Stimulated activated CD4-positive, alpha-beta T cell treated with anti-CD3 and anti-CD28 coated beads, Interleukin-2, amount 100 ng/mL, for 48 hours (primary cell): ENCODE results near the gene PEMT.
A peak's percentile ranks its signal among the peaks of the same experiment; 100 is the strongest.
"Not testable (repeated sequence)": the region's sequence is repeated elsewhere in the genome, so short reads cannot be mapped to it uniquely, and the experiment has no call there.

Experiments used
- DNase-seq, 2 donors: peaks; one replicate each; pipeline ENCODE4 v3.0.0-alpha.2; 2020

Gene PEMT, protein sequence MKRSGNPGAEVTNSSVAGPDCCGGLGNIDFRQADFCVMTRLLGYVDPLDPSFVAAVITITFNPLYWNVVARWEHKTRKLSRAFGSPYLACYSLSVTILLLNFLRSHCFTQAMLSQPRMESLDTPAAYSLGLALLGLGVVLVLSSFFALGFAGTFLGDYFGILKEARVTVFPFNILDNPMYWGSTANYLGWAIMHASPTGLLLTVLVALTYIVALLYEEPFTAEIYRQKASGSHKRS

GRCh38 chr17:17591355-17592298 is at the start of gene PEMT:
Gene PEMT (minus strand): TSS chr17:17591708. CDS start chr17:17591626, 82 bp downstream.
- DNase-seq: peak; percentile 86 to 88

GRCh38 chr17:17639661-17640270 is 48.3 kb upstream of the PEMT start:
- not testable (repeated sequence) for DNase-seq

DNA sequence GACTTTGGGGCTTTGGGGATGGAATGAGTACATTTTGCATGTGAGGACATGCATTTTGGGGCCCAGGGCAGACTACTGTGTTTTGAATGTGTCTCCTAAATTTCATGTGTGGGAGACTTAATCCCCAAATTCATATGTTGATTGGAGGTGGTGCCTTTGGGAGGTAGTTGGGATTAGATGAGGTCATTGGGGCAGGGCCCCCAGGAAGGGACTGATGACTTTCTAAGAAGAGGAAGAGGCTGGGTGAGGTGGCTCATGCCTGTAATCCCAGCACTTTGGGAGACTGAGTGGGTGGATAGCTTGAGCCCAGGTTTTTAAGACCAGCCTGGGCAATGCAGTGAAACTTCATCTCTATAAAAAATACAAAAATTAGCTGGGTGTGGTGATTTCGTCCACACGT is 47.0 kb upstream of the PEMT start:
- no peak for DNase-seq

DNA sequence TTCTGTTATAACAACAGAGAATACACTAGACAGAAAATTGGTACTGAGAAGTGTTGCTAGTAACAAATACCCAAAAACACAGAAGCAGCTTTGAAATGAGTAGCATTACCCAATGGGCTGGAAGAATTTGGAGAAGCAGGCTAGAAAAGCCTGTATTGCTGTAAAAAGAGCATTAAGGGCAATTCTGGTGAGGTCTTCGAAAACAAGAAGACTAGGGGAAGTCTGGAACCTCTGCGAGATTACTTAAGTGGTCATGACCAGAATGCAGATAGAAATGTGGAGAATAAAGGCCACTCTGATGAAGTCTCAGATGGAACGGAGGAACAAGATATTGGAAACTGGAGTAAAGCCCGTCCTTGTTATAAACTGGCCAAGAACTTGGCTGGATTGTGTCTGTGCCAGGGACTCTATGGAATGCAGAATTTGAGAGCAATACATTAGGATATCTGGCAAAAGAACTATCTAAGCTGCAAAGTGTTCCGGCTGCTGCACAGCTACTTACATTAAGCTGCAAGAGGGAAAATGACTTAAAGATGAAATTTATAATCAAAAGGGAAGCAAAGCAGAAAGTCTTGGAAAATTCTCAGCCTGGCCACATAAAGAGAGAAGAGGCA is 44.9 kb upstream of the PEMT start:
- no peak for DNase-seq

GRCh38 chr17:17635537-17636271 is 44.2 kb upstream of the PEMT start:
- DNase-seq: not testable (repeated sequence)

- DNase-seq: no peak
Observed at GRCh38 chr17:17635126-17635525, 43.6 kb upstream of the PEMT start.

GRCh38 chr17:17633310-17633709 is 41.8 kb upstream of the PEMT start:
- DNase-seq: no peak

- not testable (repeated sequence) for DNase-seq
Observed at GRCh38 chr17:17632690-17633089, 41.2 kb upstream of the PEMT start.

DNA sequence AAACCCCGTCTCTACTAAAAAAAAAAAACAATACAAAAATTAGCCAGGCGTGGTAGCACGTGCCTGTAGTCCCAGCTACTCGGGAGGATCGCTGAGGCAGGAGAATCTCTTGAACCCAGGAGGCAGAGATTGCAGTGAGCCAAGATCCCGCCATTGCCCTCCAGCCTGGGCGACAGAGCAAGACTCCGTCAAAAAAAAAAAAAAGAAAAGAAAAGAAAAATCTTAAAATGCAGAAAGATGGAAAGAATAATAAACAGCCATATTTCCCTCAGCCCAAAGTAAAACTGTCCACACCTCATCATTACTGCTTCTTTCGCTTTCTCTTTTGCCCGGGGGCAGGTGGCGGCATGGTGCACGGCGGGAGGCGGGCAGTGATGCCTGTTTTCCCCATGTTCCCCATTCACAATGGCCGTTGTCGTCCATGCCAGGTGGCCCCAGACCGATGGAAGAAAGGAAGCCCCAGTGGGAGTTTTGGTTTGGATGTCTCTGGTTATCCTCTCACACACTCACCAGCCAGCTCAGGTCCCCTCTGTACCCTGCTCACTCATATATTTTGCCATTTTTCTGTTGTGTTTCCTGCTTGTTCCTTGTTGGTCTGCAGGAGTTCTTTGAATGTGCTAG is 37.0 kb upstream of the PEMT start:
- DNase-seq: peak; percentile 10 to 12

GRCh38 chr17:17626840-17627239 is 35.3 kb upstream of the PEMT start:
- no peak for DNase-seq

DNA sequence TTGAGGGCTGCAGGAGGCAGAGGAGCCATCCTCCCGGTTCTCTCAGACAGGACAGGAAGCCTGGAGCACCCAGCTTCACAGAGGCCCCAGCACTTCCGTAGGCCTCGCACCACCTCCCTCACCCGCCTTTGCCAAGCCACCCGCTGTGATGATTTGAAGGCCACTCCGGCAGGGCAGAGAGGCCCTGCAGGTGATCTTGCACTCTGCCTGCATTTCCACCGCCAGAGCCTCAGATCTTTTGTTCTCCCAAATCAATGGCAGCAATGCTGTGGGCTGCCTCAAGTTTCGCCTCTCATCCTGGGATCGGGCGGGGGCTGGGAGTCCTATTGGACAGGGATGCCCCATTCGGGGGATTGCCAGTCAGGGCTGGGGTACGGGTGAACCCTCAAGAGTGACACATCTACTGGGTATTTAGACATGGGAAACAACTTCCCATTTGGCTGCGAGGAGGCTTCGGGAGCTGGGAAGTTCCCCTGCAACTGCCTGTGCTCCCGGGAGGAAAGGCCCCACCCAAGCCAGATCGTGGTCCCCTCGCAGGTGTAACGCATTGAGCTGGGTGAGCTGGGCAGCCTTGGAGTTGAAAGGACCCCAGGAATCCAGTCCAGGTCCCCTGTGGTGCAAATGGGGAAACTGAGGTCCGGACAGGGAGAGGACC is 34.8 kb upstream of the PEMT start:
- DNase-seq: no peak

DNA sequence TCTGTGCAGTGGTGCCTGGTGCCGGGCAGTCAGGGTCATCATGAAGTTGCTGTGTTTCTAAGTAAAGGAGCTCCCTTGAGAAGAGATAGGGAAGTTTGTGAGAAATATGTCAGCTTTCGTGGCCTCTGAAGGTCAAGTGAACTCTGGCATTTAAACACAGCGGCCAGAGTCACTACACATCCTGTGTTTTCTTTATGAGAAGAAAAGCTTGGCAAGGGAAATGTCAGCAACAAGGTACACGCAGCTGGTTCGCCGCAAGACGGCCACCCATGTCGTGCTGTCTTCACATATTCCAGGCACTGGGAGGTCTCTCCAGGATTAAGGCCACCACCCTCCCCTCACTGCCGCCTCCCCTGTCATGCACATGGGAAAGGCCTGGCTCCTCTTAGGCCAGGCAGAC is 33.2 kb upstream of the PEMT start:
- no peak for DNase-seq

- DNase-seq: no peak
Observed at GRCh38 chr17:17623904-17624303, 32.4 kb upstream of the PEMT start.

DNA sequence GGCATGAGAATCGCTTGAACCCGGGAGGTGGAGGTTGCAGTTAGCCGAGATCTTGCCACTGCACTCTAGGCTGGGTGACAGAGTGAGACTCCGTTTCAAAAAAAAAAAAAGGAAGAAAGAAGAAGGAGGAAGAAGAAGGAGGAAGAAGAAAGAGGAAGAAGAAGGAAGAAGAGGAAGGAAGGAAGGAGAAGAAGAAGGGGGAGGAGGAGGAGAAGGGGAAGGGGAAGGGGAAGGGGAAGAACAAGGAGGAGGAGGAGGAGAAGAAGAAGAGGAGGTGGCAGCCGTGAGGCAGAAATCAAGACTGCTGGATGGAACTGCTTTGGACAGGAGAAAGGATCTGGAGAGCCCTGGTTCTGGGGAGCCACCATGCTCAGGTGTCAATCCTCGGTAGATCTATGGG is 29.7 kb upstream of the PEMT start:
- DNase-seq: no peak

- DNase-seq: peak; percentile 41 to 53
Observed at GRCh38 chr17:17613708-17614114, 22.2 kb upstream of the PEMT start.

DNA sequence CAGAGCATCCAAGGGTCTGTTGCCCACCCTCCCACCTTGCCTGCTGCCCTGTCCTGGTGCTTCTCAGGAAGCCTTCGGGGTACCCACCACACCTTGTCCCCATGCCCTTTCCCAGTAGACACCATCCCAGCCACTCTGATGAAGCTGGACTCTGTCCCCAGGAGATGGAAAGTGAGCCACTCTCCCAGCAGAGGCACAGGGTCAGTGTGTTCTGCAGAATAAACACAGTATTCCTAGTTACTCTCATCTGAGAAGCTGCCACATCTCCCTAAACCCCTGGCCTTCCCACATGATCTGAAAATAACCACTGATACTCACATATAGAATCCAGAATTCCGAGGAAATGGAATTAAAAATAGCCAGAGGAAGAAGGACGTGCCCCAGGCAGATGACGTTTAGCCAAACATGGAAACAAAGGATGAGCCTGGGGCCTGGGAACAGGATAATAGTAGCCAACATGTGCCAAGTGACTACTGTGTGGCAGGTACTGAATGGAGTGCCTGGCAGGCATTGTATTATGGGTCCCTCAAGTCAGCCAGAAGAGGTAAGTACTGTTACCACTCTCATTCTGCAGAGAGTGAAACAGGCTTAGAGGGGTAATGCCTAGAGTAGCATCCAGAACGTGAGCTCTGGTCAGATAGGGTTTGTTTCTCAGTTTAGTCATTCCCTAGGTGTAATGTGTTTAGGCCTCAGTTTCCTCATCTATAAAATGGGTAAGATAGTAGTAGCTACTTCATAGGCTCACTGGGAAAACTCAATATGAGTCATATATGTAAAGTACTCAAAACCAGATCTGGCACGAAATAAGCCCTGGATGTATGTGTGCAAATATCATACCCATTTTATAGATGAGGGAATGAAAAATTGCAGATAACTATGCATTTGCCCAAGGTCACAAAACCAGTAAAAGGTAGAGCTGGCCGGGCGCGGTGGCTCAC is 20.8 kb upstream of the PEMT start:
- no peak for DNase-seq

DNA sequence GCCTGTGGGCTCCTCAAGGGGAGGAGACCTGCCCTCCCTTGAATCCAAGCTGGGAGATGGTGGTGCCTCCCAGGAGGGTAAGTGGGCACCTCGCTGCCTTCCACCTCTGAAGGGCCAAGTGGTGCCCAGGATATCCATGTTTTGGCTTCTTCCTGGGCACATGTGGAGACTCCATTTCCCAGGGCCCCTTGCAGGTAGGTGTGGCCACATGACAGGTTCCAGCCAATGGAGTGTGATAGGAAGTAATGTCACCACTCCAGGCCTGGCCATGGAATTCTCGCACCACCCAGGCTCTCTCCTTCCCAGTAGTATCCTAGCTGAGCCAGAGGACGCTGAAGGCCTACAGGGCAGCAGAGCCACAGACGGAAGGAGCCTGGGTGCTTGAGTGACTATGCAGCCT is 17.6 kb upstream of the PEMT start:
- DNase-seq: no peak

GRCh38 chr17:17606416-17607000 is 15.0 kb upstream of the PEMT start:
- no peak for DNase-seq

GRCh38 chr17:17605729-17606088 is 14.2 kb upstream of the PEMT start:
- no peak for DNase-seq
